GM04504 (cell line): ENCODE data around the gene NFE2L2.
"Not testable (repeated sequence)": the region's sequence is repeated elsewhere in the genome, so short reads cannot be mapped to it uniquely, and the experiment has no call there.

ENCODE experiments used
- DNase-seq: peaks from one replicate; pipeline ENCODE4 v3.0.0-alpha.2; 2012; ENCODE audit warnings: low read depth

NFE2L2 gene

DNA sequence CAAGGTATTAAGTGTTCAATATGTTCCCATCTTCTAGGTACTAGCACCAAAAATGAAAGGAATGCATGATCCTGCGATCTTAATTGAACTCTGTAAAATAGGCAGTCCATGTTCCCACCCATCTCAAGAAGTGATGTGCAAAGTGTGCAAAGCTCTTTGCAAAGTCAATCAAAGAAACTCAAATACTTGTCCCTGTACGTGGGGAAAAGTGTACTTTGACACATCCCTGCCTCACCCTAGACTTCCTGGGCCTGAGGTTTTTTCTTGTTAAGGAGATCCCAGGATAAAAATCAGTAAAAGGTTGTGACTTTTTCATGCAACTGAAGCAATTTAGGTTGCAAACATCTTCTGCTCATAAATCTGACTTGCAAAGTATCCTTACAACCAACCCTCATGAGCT is 26.6 kb downstream of the NFE2L2 start:
- no peak for DNase-seq

- DNase-seq: no peak
Observed at GRCh38 chr2:177235855-177236437, 28.6 kb downstream of the NFE2L2 start.

GRCh38 chr2:177234267-177234666 is 30.3 kb downstream of the NFE2L2 start:
- DNase-seq: no peak

- DNase-seq: no peak
Observed at GRCh38 chr2:177232098-177232704, 32.3 kb downstream of the NFE2L2 start.

DNA sequence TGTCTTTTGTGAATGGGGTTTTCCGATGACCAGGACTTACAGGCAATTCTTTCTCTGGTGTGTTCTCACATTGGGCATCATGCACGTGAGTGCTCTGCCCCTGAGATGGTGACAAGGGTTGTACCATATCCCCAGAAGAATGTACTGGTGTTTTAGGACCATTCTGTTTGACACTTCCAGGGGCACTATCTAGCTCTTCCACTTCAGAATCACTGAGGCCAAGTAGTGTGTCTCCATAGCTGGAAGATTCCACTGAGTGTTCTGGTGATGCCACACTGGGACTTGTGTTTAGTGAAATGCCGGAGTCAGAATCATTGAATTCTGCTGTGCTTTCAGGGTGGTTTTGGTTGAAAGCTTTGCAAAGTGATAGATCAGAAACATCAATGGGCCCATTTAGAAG is 33.3 kb downstream of the NFE2L2 start:
- no peak for DNase-seq

DNA sequence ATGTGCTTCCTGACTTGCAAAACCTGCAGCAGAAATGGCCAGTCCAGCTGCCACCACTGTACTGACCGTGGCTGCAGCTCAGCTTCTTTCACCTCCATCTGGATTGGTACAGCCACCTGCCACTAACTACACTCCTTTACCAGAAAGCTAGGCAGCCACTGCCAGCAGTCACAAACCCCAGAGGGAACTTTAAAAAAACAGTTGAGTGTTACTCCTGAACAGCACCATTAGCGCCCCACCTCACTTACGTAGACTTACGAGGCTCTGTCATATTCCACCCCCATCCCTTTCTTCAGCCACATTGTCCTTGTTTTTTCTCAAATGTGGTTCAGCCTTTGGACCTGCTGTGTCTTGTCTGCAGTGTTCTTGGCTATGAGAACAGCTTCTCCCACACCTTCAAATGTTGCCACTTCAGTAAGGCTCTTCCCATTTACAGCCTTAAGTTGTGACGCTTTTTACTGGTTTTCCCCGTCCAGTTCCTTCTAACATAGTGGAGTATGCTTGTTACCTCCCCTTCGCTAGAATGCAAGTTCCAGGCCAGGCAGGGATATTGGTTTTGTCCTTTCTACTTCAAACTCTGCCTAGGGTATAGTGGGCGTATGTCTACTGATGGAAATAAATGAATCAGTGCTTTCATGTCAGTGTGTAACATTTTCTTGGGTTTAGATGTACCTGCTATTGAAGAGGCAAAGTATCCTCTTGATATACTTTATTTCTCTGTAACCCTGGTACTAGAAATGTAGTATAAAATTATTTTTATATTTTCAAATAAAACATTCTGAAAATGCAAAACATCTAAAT is 34.9 kb downstream of the NFE2L2 start:
- no peak for DNase-seq

DNA sequence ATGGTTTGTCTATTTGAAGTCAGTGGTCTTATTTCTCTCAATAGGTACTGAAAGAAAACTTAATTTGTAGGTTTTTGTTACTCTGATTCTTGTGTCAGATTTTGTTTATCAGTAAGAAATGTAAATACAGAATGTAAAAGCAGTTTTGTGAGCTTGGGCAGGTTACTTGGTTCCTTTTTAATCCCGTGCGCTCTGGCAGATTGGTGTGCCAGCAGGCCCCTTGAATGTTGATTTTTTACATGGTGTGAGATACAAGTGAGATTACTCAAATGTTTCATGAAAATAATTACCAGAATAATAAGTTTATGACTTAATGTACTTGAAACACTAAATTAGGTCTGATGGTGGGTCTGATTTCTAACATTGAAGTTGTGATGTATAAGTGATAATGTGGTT is 38.6 kb downstream of the NFE2L2 start:
- no peak for DNase-seq

DNA sequence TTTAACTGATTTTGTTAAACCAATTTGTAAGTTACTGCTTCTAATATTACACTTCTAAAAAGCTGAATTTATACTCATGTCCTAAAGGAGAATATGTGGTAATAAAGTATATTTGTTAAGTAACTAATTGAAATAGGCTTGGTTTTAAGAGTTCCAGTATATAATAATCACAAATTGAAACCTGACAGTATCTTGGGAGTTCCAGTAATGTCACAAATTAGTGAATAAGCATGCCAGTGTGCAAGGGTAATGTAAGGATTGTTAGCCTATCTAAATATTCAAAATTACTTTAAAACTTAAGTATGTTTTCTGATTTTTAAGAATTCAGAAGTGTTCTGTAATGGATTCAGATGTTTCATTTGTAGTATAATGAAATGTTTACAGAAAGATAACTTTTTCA is 41.1 kb downstream of the NFE2L2 start:
- DNase-seq: not testable (repeated sequence)

GRCh38 chr2:177221970-177222369 is 42.6 kb downstream of the NFE2L2 start:
- no peak for DNase-seq

GRCh38 chr2:177221534-177221933 is 43.0 kb downstream of the NFE2L2 start:
- DNase-seq: no peak

- not testable (repeated sequence) for DNase-seq
Observed at GRCh38 chr2:177219787-177220186, 44.7 kb downstream of the NFE2L2 start.

DNA sequence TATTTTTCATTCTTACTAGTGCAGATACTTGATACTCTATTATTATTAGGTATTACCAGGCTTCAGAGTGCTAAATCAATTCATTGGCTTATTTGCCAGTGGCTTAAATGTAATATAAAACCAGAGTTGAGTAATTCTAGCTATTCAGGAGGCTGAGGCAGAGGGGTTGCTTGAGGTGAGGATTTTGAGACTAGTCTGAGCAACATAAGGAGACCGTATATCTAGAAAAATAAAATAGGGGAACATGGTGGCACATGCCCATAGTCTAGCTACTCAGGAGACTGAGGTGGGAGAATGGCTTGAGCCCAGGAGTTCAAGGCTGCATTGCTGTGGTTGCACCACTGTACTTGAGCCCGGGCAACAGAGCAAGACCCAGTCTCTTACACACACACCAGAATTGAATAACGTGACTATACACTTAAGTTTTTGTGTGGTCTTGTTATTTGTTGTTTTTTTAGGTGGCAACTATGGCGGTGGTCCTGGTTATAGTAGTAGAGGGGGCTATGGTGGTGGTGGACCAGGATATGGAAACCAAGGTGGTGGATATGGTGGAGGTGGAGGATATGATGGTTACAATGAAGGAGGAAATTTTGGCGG is 47.2 kb downstream of the NFE2L2 start:
- no peak for DNase-seq

DNA sequence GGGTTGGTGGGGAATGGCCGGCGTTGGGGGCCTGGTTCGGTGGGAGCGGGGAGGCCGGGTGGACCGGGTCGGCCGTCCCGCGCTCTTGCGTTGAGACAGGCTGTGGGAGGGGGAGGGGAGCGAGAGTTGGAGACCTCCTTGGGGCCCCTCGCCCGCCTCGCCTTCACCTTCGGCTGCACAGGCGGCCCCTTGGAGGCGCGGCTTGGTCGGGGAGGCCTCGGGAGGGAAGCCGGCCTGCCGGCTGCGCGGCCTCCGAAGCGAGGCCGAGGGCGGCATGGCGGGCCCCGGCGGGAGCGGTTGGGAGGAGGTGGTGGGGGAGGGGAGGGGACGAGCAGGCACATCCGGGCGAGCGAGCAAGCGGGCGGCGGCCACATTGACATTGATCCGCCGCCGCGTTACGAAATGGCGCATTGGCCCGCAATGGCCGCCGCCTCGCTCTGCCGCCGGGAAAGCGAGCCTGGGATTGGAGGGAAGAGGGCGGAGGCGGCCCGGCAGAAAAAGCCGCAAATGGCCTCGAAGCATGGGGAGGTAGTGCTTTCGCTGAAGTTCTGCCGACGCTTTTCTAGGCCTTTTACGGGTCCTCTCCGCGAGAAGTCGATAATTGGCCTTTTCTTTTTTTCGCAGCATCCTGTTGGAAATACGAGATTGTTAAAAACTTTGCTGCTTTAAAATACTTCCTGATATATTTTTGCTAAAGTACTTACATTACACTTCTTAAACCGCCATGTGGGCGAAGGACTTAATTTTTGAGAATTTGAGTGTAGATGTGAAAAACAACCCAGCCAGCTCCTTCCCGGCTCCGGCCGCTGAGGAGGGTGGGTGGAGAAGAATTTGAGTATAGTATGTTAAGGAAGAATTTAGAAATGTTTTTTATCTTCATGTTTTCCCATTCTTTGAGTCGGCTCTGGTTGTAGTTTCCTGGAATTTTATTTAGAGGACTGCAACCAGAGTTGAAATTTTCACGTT is 51.4 kb downstream of the NFE2L2 start:
- DNase-seq: peak; percentile 78

DNA sequence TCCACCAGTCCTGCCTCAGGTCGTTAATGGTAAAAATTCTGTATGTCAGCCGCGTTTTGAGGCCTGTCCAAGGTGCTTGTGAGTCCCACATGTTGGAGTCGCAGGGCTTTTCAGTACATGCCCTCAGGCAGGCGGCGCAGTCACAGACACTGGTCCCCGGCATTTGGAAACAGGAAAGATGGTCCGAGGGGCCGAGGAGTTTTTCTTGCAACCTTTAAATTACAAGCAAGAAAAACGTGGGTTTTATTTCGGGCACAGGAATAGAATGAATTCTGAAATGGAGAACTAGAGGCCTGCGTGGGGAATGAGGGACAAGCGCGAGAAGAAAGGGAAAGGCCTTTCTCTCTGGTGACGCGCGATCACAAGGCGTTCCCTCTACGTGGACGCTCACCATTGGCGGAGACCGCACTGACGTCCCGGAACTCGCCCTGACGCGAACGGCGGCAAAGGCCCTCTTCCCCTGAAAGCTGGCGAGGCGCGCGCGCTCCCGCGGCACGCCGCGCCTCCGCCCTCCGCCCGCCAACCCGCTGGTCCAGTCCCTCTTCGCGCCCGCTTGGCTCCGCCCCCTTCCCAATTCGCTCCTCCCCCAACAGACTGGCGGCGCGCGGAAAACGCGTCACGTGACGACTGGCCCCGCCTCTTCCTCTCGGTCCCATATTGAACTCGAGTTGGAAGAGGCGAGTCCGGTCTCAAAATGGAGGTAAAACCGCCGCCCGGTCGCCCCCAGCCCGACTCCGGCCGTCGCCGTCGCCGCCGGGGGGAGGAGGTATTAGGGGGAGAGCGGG is 52.2 kb downstream of the NFE2L2 start, which contains the start of gene HNRNPA3:
TSS of gene HNRNPA3 (plus strand) at position 689 of the 785 bp plus-strand sequence. CDS start at position 695, 6 bp downstream.
- DNase-seq: peak; percentile 98

DNA sequence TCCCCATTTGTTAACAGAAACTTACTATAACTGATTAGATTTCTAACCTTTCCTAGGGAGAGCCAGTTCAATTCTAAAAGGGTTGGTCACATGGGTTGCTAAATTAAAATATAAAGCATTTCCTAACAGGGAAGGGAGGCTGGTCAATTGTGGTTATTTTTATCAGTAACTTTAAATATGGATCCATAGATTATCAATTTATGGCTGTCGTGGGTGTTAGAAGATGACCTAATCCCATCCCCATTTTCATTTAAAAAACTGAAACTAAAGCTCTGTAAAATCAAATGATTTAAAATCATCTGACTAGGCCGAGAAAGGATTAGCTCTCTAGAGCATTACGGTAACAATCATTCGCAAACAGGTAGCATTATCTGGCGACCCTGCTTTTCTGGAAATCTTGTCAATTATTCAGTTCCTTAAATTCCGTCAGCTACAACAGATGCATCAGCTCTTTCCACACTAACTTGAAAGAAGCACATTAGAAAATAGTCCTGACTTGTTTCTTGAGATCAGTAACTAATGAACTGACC is 52.9 kb downstream of the NFE2L2 start:
- no peak for DNase-seq

- DNase-seq: no peak
Observed at GRCh38 chr2:177211169-177211568, 53.4 kb downstream of the NFE2L2 start.

- DNase-seq: no peak
Observed at GRCh38 chr2:177207101-177207500, 57.4 kb downstream of the NFE2L2 start.

DNA sequence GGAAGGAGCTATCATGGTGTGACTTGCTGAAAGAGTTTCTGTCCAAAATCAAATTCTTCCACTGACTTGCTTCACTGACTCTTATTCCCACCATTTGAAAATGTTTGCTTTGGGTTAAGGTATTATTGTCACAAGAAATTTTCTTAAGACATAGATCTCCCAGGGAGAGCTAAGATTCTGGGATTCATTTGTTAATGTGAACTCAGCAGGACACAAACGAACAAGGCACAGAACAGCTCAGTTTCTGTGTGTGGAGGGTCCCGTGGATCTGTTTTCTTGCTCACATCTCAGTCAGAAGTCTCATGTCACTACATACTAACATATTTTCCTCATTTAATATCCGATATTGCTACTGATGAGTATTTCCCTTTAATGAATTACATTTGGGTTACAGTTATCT is 60.1 kb downstream of the NFE2L2 start:
- DNase-seq: no peak

DNA sequence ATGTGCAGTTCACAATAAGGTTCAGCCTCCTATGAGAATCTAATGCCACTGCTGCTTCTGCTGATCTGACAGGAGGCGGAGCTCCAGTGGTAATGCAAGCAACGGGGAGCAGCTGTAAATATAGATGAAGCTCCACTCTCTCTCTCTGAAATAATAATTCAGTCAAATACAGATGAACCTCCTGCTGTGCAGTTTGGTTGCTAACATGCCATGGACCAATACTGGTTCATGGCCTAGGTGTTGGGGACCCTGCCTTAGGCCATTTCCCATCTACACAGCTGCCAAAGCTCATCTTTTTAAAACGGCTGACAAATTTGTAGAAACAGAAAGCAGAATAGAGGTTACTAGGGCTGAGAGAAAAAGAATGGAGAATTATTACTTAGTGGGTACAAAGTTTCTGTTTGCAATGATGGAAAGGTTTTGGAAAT is 62.6 kb downstream of the NFE2L2 start:
- DNase-seq: no peak

GRCh38 chr2:177200419-177200818 is 64.1 kb downstream of the NFE2L2 start:
- DNase-seq: not testable (repeated sequence)

DNA sequence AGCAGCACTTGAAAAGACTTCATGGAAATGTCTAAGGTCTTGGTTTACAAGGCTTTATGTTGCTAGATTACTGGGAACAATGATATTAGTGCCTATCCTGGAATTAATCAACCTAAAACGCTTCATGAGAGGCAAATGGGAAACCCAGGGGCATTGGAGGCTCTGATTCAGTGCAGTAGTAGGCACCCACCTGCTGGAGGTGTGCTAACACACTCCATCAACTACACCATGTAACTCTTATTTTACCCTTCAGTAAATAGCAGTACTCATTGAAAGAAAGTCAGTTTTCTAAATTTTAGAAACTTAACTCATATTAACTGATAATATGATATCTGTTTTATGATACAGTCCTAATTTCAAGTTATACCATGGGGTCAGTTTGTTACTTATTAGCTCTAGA is 69.3 kb downstream of the NFE2L2 start:
- DNase-seq: no peak
